ENCODE measurements around the gene ANTXR1. TPM values are rescaled to one million over a fixed set of nuclear protein-coding genes. Genes with fewer than 3 reads are reported as not detected.

Gene ANTXR1
- total and polyA plus RNA-seq, 2 of the 8 experiments (the other 6 are each of a cell fraction or from before 2014, with no cell fraction given), result 15.8 to 44.3 TPM

GRCh38 chr2:69033461-69034095 is 20.6 kb downstream of the ANTXR1 start:
- no peak overlapping the region for H3K4me3 ChIP-seq (ENCODE audit: extremely low read depth in 1 of 4, insufficient read depth in 2 of 4, low read depth in 3 of 4, low read length in 4 of 4)
- H2AK5ac ChIP-seq (ENCODE audit: low read depth, low read length), result no peak overlapping the region
- no peak overlapping the region for H4K5ac ChIP-seq (ENCODE audit: insufficient read length, low read depth, low read length)
- no peak overlapping the region for H2BK12ac ChIP-seq (ENCODE audit: low read depth, low read length)
- no peaks in the 10 kb centered on the region for H3K9me3 ChIP-seq (ENCODE audit: insufficient read depth in 2 of 2, low read depth in 1 of 2, low read length in 1 of 2)
- H4K20me1 ChIP-seq (replicated peaks in 1 of 2; ENCODE audit: control insufficient read depth in 1 of 2, insufficient read depth in 2 of 2, low read length in 2 of 2), result peaks cover 0 to 9% of the 10 kb centered on the region in 2 experiments
- H3K23ac ChIP-seq (ENCODE audit: insufficient read length), result no peak overlapping the region
- no peaks in the 10 kb centered on the region for H3K36me3 ChIP-seq (ENCODE audit: control insufficient read depth in 2 of 4, insufficient read depth in 4 of 4, low read length in 3 of 4)
- H3K4ac ChIP-seq (replicated peaks; ENCODE audit: insufficient read length, low read depth, low read length), result no peak overlapping the region
- no peak overlapping the region for H3K27ac ChIP-seq (ENCODE audit: low read depth, low read length)
- H2AFZ ChIP-seq (ENCODE audit: low read length), result no peak overlapping the region
- no peaks in the 10 kb centered on the region for H3K27me3 ChIP-seq (replicated peaks in 1 of 4; ENCODE audit: control insufficient read depth in 3 of 4, extremely low read depth in 1 of 4, insufficient read depth in 3 of 4, low read length in 3 of 4)
- ChIA-PET POLR2A (ENCODE audit: partially characterized antibody) (no interaction called here), CTCF (ENCODE audit: partially characterized antibody) (no interaction called here)
- H3K14ac ChIP-seq (ENCODE audit: insufficient read length), result no peak overlapping the region
- H3K18ac ChIP-seq (ENCODE audit: extremely low read depth, low read length), result no peak overlapping the region
- peaks cover 0 to 7% of the 10 kb centered on the region in 2 experiments; a peak in 2 of 4 replicates for H3K79me2 ChIP-seq (ENCODE audit: control insufficient read depth in 1 of 2, insufficient read depth in 2 of 2, low read length in 2 of 2)
- no peak overlapping the region for H4K8ac ChIP-seq (ENCODE audit: extremely low read depth, insufficient read depth, low read length)
- peaks cover 0 to 4% (median 2%) of the 10 kb centered on the region in 4 experiments; a peak in 3 of 7 replicates for H3K4me1 ChIP-seq (replicated peaks in 1 of 4; ENCODE audit: control insufficient read depth in 3 of 4, insufficient read depth in 4 of 4, low read length in 3 of 4)
- H3K4me2 ChIP-seq (ENCODE audit: insufficient read depth in 1 of 2, low read depth in 2 of 2, low read length in 2 of 2), result no peak overlapping the region
- DNase-seq (ENCODE audit: low read depth in 1 of 2, low spot score in 2 of 2) (no peak), FAIRE-seq (no peak)
- H3K79me1 ChIP-seq (ENCODE audit: low read depth, low read length), result peaks cover 5% of the 10 kb centered on the region; the same call in 1 of the 2 replicates
- H3K56ac ChIP-seq (replicated peaks; ENCODE audit: insufficient read length, low read depth, low read length), result no peak overlapping the region
- H2BK15ac ChIP-seq (ENCODE audit: low read length), result no peak overlapping the region
- no peaks in the 10 kb centered on the region for H3K23me2 ChIP-seq (ENCODE audit: low read depth, low read length)
- no peak overlapping the region for H2BK120ac ChIP-seq (replicated peaks; ENCODE audit: low read depth, low read length)
- 85% methylated on average over 1 of the region's 1 CpG; no CpG with 5 or more reads in 1 of the 2 experiments for WGBS, 2 experiments (ENCODE audit: extremely low coverage in 1 of 2, insufficient coverage in 1 of 2, insufficient read length in 1 of 2, insufficient replicate concordance in 2 of 2, low coverage in 1 of 2, low lambda C conversion rate in 2 of 2, missing lambda C conversion rate in 1 of 2)
- no peak overlapping the region for H2BK5ac ChIP-seq (ENCODE audit: low read depth, low read length)
- H2BK20ac ChIP-seq (ENCODE audit: low read length), result no peak overlapping the region
- no peak overlapping the region for H3K9ac ChIP-seq (replicated peaks in 1 of 4; ENCODE audit: extremely low read depth in 1 of 4, low read depth in 3 of 4, low read length in 3 of 4)
- H4K91ac ChIP-seq (replicated peaks; ENCODE audit: insufficient read length, low read length), result no peak overlapping the region
- TF ChIP-seq CHD2 (IDR thresholded peaks at IDR 0.05; ENCODE audit: low read length) (no peak), NANOG (IDR thresholded peaks at IDR 0.05; ENCODE audit: insufficient read depth, low read depth, low read length, poor library complexity, severe bottlenecking) (no peak), CEBPB (IDR thresholded peaks at IDR 0.05; ENCODE audit: low read depth, low read length) (no peak), SIRT6 (IDR thresholded peaks at IDR 0.05; ENCODE audit: low read length) (no peak), NRF1 (IDR thresholded peaks at IDR 0.05; ENCODE audit: low read depth, low read length) (no peak), ASH2L (IDR thresholded peaks at IDR 0.05; ENCODE audit: low read length) (no peak), CTBP2 (IDR thresholded peaks at IDR 0.05; ENCODE audit: borderline replicate concordance, insufficient read depth, insufficient read length, low read length) (no peak), JUND (IDR thresholded peaks at IDR 0.05; ENCODE audit: low read length) (no peak), YY1 (IDR thresholded peaks at IDR 0.05; ENCODE audit: low read depth, low read length) (no peak), RXRA (IDR thresholded peaks at IDR 0.05; ENCODE audit: insufficient read depth, low read depth, low read length) (no peak), SAP30 (IDR thresholded peaks at IDR 0.05; ENCODE audit: insufficient read depth, insufficient replicate concordance, low read length) (no peak), ATF3 (IDR thresholded peaks at IDR 0.05; ENCODE audit: insufficient read depth, low read depth, low read length) (no peak), SP2 (IDR thresholded peaks at IDR 0.05; ENCODE audit: low read length) (no peak), KDM4A (IDR thresholded peaks at IDR 0.05; ENCODE audit: low read depth, low read length, severe bottlenecking) (no peak)

Data from H1 (cell line).